T47D (cell line): ENCODE measurements around the gene FBXL19.

Experiments
- DNase-seq, 2 experiments: peaks; one replicate each; pipeline versions ENCODE4 v3.0.0 to v3.0.0-alpha.2; 2011 to 2012; ENCODE audit warnings: low read depth in 1 of 2, low spot score in 1 of 2
- JUND ChIP-seq: IDR thresholded peaks from 2 replicates; pipeline ENCODE4 v1.6.1; 2012; ENCODE audit warnings: low read depth
- in situ Hi-C: cut with HindIII; loops from 2 replicates; pipeline ENCODE4 v1.10.0; 2016; ENCODE audit warnings: low sequenced_read_pairs, low pct_unique_long_range_greater_than_20kb

FBXL19 gene

DNA sequence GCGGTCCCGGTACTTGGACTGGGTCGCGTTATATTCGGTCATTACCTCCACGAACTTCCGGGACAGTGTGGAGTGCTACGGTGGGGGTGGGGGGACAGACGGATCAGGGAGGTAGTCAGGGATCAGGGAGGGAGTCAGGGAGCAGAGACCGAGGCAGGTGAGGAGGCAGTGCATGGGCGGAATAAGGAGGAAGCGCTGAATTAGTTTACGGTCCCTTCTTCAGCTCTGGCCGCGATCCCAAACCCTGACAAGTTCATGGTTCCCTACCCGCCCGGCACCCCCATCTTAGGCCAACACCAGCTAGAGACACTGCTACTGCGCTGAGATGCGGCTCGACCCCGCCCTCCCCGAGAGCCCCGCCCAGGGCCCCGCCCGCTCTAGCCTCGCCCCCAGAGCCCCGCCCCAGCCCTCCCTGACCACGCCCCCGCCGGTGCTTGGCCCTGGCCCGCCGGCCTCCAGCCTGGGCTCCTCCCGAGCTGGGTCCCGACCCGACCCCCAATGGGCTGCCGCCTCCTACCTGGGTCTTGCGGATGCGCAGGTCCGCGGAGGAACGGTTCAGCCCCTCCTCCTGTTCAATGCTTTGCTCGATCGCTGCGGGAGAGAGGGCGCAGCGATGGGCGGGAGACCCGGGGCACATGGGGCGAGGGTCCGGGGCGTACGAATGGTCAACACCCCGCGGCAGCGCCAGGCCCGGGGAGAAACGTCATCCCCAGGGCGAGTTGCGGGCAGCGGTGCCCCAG is 73.8 kb downstream of the FBXL19 start:
- DNase-seq = peak; percentile 85 to 94
- TF ChIP-seq JUND = no peak
- in situ Hi-C loops = no loop called here

GRCh38 chr16:30997725-30998711 is 74.6 kb downstream of the FBXL19 start:
- no peak for TF ChIP-seq JUND
- DNase-seq = no peak
- in situ Hi-C loops = no loop called here
